ENCODE data around the gene CDH5. TPM values are rescaled to one million over a fixed set of nuclear protein-coding genes. Genes with fewer than 3 reads are reported as not detected.

CDH5 gene
- polyA plus RNA-seq, 1 experiment: not detected

DNA sequence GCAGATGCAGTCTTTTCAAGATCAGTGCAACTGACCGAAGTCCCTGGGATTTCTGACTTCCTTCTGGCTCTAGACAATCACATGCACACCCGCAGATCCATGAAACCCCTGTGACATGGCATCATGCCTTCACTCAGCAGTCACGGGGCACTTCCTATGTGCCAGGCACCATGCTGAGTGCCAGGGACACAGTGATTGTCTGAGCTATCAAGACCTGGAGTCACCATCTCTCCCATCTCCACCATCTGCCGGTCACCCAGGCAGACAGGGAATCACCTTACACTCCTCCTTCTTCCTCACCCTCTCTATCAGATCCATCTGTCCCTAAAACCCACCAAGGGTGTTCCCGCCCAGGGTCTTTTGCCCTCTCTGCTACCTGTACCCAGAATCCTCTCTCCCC, 65.9 kb downstream of the CDH5 start:
- POLR2A ChIA-PET: no interaction called here
- TF ChIP-seq, protein P1, sequence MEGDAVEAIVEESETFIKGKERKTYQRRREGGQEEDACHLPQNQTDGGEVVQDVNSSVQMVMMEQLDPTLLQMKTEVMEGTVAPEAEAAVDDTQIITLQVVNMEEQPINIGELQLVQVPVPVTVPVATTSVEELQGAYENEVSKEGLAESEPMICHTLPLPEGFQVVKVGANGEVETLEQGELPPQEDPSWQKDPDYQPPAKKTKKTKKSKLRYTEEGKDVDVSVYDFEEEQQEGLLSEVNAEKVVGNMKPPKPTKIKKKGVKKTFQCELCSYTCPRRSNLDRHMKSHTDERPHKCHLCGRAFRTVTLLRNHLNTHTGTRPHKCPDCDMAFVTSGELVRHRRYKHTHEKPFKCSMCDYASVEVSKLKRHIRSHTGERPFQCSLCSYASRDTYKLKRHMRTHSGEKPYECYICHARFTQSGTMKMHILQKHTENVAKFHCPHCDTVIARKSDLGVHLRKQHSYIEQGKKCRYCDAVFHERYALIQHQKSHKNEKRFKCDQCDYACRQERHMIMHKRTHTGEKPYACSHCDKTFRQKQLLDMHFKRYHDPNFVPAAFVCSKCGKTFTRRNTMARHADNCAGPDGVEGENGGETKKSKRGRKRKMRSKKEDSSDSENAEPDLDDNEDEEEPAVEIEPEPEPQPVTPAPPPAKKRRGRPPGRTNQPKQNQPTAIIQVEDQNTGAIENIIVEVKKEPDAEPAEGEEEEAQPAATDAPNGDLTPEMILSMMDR (IDR thresholded peaks at IDR 0.05; ENCODE audit: insufficient read depth, low read depth, low read length): no peak
- H3K27me3 ChIP-seq (ENCODE audit: control insufficient read depth, insufficient read depth, low read length): peaks cover 32% of the 10 kb centered on the region
- DNase-seq (ENCODE audit: low read depth): no peak
- CTCF ChIA-PET: interaction anchor here (0.5 kb wide), 1 partner anchor 25 kb away, joined by 3 read pairs; no protein-coding TSS in a partner anchor
- no peaks in the 10 kb centered on the region for H3K36me3 ChIP-seq (ENCODE audit: control insufficient read depth, insufficient read depth, low read length)
- H3K4me3 ChIP-seq (ENCODE audit: low read depth, low read length): no peak overlapping the region

DNA sequence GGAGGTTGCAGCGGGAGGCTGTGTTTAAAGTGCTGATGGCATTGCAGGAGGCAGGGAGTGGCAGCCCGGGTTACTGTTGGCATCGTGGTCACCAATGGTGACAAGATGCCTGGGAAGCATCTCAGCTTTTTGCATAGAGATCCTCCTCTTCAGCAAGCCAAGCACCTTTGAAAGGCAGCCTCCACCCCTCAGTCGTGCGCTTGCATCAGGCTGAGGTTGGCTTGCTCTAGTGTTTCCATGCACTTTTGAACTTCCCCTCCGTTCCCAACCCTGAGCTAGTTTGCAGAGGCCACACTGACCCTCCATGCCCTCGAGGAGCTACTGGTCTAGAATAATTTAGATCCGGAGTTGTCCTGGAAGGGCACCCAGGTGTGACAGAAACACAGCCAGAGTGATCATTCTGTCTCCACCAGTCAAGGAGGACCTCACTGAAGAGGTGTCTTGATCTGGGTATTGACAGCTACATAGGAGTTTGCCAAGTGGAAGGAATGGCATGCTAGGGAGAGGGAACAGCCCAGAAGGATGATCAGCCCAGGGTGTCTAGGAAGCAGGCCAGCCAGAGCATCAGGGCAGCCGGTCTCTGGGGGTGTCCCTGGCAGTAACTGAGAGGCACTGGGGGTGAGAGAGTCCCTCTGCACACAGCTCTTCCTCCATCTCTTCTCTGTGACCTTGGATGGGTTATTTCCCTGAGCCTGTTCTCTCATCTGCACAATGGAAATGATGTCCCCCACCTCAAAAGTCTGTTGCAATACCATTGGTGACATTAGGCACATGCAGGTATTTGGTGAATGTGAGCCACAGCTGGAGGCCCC, 68.3 kb downstream of the CDH5 start:
- ChIA-PET CTCF (interaction anchor here (2.0 kb wide), 1 partner anchor 29 kb away, joined by 5 read pairs; no protein-coding TSS in a partner anchor), POLR2A (no interaction called here)
- H3K4me3 ChIP-seq (ENCODE audit: low read depth, low read length): no peak overlapping the region
- no peaks in the 10 kb centered on the region for H3K36me3 ChIP-seq (ENCODE audit: control insufficient read depth, insufficient read depth, low read length)
- TF ChIP-seq, protein P1 (IDR thresholded peaks at IDR 0.05; ENCODE audit: insufficient read depth, low read depth, low read length): no peak
- H3K27me3 ChIP-seq (ENCODE audit: control insufficient read depth, insufficient read depth, low read length): peaks cover 14% of the 10 kb centered on the region
- no peak for DNase-seq (ENCODE audit: low read depth)

DNA sequence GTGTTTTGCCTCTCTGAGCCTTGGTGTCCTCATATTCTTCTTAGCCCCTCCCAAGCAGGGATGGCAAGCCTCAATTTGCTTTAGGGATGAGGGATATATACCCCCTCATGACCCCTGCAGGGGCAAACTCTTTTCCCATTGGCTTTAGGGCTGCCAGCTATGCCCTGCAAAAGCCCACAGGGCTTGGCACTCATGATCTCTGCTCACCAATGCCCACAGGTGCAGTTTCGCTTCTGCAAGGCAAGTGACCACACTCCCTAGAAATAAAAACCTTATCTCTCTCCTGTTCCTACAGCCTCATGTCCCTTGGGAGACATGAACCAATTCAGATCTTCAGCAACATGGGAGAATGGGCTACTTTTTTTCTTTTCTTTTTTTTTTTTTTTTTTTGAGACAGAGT, 69.4 kb downstream of the CDH5 start:
- DNase-seq (ENCODE audit: low read depth): no peak
- no peak overlapping the region for H3K4me3 ChIP-seq (ENCODE audit: low read depth, low read length)
- peaks cover 15% of the 10 kb centered on the region for H3K27me3 ChIP-seq (ENCODE audit: control insufficient read depth, insufficient read depth, low read length)
- H3K36me3 ChIP-seq (ENCODE audit: control insufficient read depth, insufficient read depth, low read length): no peaks in the 10 kb centered on the region
- TF ChIP-seq, protein P1 (IDR thresholded peaks at IDR 0.05; ENCODE audit: insufficient read depth, low read depth, low read length): no peak
- ChIA-PET CTCF (interaction anchor here (2.0 kb wide), 1 partner anchor 30 kb away, joined by 5 read pairs; no protein-coding TSS in a partner anchor), POLR2A (interaction anchor here (0.6 kb wide), 1 partner anchor 13 kb away, joined by 4 read pairs; no protein-coding TSS in a partner anchor)

DNA sequence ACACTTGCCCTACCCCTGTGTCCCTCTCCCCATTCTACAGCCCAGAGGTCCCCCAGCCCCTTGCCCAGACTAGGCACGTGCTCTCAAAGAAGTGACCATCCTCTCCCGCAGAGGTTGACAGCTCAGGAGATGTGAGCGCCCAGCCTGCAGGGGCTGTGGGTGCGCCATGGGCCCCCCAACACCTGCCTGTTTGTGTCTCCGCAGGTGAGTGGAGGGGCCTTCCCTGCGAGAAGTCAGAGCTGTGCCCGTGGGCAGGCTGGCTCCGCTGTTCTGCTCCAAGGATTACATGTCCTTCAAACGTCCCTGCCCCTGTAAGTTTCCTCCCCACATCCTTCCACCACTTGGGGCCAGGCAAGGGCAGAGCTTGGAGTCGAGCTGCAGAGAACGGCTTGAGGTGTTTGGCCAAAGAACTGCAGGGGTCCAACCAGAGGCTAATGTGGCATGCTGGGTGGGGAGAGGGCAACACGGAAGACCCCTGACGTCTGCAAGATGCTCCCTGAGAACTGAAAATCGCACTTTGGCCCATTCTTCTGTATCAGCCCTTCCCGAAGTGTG, 71.0 kb downstream of the CDH5 start:
- no peak overlapping the region for H3K4me3 ChIP-seq (ENCODE audit: low read depth, low read length)
- no peak for DNase-seq (ENCODE audit: low read depth)
- CTCF ChIA-PET: no interaction called here
- H3K27me3 ChIP-seq (ENCODE audit: control insufficient read depth, insufficient read depth, low read length): peaks cover 11% of the 10 kb centered on the region
- H3K36me3 ChIP-seq (ENCODE audit: control insufficient read depth, insufficient read depth, low read length): no peaks in the 10 kb centered on the region
- TF ChIP-seq, protein P1 (IDR thresholded peaks at IDR 0.05; ENCODE audit: insufficient read depth, low read depth, low read length): no peak
- POLR2A ChIA-PET: no interaction called here

DNA sequence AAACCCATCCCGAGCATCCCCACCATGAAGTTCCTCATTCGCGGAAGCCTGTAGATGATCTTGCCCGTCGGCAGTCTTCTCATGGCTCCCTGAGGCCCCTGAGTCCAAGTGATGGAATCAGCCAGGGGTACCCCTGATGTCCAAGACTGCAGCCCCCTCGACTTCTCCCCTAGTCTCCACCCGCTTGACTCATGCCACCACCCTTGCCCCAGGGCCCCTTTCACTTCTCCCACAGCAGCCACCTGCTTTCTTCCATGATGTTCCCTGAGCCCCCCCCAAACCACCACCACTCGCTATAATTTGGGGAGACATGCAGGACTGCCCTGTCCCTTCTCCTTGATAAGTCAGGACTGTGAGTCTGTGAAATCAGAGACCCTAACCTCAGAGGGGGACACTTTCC, 72.0 kb downstream of the CDH5 start:
- no peak overlapping the region for H3K4me3 ChIP-seq (ENCODE audit: low read depth, low read length)
- ChIA-PET POLR2A (no interaction called here), CTCF (no interaction called here)
- DNase-seq (ENCODE audit: low read depth): no peak
- no peaks in the 10 kb centered on the region for H3K36me3 ChIP-seq (ENCODE audit: control insufficient read depth, insufficient read depth, low read length)
- TF ChIP-seq, protein P1 (IDR thresholded peaks at IDR 0.05; ENCODE audit: insufficient read depth, low read depth, low read length): no peak
- H3K27me3 ChIP-seq (ENCODE audit: control insufficient read depth, insufficient read depth, low read length): peaks cover 12% of the 10 kb centered on the region
